ENCODE data around the gene EID3. TPM values are rescaled to one million over a fixed set of nuclear protein-coding genes. Genes with fewer than 3 reads are reported as not detected.

The EID3 gene
- total RNA-seq, 1 donor from 2014 or later: 9.1 TPM

- Histone ChIP-seq H3K4me1 (no peaks in the 10 kb centered on the region), H3K36me3 (peaks cover 0 to 33% of the 10 kb centered on the region in 2 donors)
- no peak for DNase-seq (ENCODE audit: extremely low spot score in 2 of 2)
These were observed 46.9 kb downstream of the EID3 start for GRCh38 chr12:104350211-104351056.

GRCh38 chr12:104351057-104351983 is 47.8 kb downstream of the EID3 start:
- peak; percentile 29 to 52 for DNase-seq (ENCODE audit: extremely low spot score in 2 of 2)
- Histone ChIP-seq H3K4me3 (no peak overlapping the region), H3K27me3 (no peaks in the 10 kb centered on the region), H3K27ac (no peak overlapping the region), H3K9me3 (no peaks in the 10 kb centered on the region), H3K4me1 (no peaks in the 10 kb centered on the region), H3K36me3 (peaks cover 0 to 29% of the 10 kb centered on the region in 2 donors)
- TF ChIP-seq POLR2AphosphoS5 (IDR thresholded peaks at IDR 0.05; ENCODE audit: insufficient read depth in 1 of 2, low read depth in 1 of 2) (no peak), POLR2A (IDR thresholded peaks at IDR 0.05) (no peak), CTCF (IDR thresholded peaks at IDR 0.05) (no peak)
- intact Hi-C loops (cut with DNase I): no loop called here

More at GRCh38 chr12:104350211-104351056, 46.9 kb downstream of the EID3 start:
- intact Hi-C loops (cut with DNase I): no loop called here
- TF ChIP-seq POLR2AphosphoS5 (IDR thresholded peaks at IDR 0.05; ENCODE audit: insufficient read depth in 1 of 2, low read depth in 1 of 2): no peak
- Histone ChIP-seq H3K9me3 (no peaks in the 10 kb centered on the region), H3K27ac (no peak overlapping the region), H3K27me3 (no peaks in the 10 kb centered on the region), H3K4me3 (no peak overlapping the region)

- Histone ChIP-seq H3K4me1 (no peaks in the 10 kb centered on the region), H3K27me3 (no peaks in the 10 kb centered on the region), H3K4me3 (no peak overlapping the region), H3K27ac (no peak overlapping the region), H3K36me3 (peaks cover 0 to 28% of the 10 kb centered on the region in 2 donors), H3K9me3 (no peaks in the 10 kb centered on the region)
- DNase-seq (ENCODE audit: extremely low spot score in 2 of 2): peak; percentile 42 to 49
- no peak for TF ChIP-seq CTCF (IDR thresholded peaks at IDR 0.05)
- no peak for TF ChIP-seq POLR2AphosphoS5 (IDR thresholded peaks at IDR 0.05; ENCODE audit: insufficient read depth in 1 of 2, low read depth in 1 of 2)
- no peak for TF ChIP-seq POLR2A (IDR thresholded peaks at IDR 0.05)
- intact Hi-C loops (cut with DNase I): no loop called here
These were observed 48.7 kb downstream of the EID3 start for GRCh38 chr12:104352106-104352713.

GRCh38 chr12:104353012-104353981 is 49.8 kb downstream of the EID3 start:
- Histone ChIP-seq H3K27ac (no peak overlapping the region), H3K36me3 (peaks cover 0 to 20% of the 10 kb centered on the region in 2 donors), H3K4me3 (no peak overlapping the region), H3K4me1 (no peaks in the 10 kb centered on the region), H3K9me3 (no peaks in the 10 kb centered on the region), H3K27me3 (no peaks in the 10 kb centered on the region)
- TF ChIP-seq CTCF (IDR thresholded peaks at IDR 0.05): no peak
- no peak for DNase-seq (ENCODE audit: extremely low spot score in 2 of 2)
- intact Hi-C loops (cut with DNase I): no loop called here
